ENCODE measurements around the gene SND1.

DNA sequence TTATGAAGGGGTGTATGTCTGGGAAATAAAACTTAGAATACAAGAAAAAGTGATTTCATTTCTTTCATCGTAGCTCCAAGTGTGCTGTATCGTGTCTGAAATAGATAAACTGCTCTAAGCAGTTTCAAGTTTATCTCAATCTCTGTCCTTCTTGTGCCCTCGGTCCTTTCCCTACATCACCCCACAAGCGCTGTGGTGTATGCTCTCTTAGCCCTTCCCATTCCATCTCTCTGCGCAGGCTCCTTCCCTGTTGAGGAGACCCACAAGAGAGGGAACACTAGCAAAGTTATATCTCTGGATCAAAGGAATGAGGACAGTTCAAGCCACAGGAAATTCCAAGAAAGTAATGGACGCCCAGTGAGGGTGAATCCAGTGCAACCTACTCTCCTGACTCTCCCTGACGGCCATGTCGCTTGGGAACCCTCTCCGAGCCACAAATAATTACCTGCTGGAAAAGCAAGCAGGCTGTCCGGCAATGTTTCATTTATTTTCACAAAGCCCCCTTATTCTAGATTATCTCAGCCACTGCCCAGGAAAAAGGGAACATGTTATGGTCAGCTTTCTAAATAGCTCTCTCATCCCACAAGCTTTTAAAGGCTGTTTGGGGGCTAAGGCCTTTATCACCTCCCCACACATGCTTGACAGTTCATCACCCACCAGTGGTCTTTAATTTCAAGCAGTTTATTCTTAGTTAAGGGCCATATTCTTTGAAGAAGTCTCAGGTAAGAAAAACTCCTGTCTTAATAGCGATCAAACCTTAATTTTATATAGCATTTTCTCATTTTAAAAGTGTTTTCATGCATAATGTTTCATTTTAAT, 344.5 kb downstream of the SND1 start:
- TF ChIP-seq EZH2 (IDR thresholded peaks at IDR 0.05; ENCODE audit: borderline replicate concordance, insufficient read depth, low read depth, low read length, poor library complexity, severe bottlenecking), result no peak
- TF ChIP-seq, protein P1, sequence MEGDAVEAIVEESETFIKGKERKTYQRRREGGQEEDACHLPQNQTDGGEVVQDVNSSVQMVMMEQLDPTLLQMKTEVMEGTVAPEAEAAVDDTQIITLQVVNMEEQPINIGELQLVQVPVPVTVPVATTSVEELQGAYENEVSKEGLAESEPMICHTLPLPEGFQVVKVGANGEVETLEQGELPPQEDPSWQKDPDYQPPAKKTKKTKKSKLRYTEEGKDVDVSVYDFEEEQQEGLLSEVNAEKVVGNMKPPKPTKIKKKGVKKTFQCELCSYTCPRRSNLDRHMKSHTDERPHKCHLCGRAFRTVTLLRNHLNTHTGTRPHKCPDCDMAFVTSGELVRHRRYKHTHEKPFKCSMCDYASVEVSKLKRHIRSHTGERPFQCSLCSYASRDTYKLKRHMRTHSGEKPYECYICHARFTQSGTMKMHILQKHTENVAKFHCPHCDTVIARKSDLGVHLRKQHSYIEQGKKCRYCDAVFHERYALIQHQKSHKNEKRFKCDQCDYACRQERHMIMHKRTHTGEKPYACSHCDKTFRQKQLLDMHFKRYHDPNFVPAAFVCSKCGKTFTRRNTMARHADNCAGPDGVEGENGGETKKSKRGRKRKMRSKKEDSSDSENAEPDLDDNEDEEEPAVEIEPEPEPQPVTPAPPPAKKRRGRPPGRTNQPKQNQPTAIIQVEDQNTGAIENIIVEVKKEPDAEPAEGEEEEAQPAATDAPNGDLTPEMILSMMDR (IDR thresholded peaks at IDR 0.05), result no peak

All from B cell (primary cell).